HL-60/S4 (cell line): ENCODE results near the gene GALNT2.

Experiments used
- in situ Hi-C: fragments of 300-500 bp; cut with MboI; formaldehyde crosslinking; loops from 2 replicates; pipeline ENCODE4 v1.14.3; 2022; ENCODE audit warnings: low sequenced_read_pairs

Gene GALNT2

GRCh38 chr1:230087028-230087716 lies 20.1 kb downstream of the GALNT2 start:
- in situ Hi-C loops = no loop called here

GRCh38 chr1:230087717-230088105 lies 20.7 kb downstream of the GALNT2 start:
- in situ Hi-C loops = no loop called here

- in situ Hi-C loops = no loop called here
Measured at GRCh38 chr1:230090194-230090711, 23.2 kb downstream of the GALNT2 start.

- in situ Hi-C loops = no loop called here
Measured at GRCh38 chr1:230091473-230092231, 24.6 kb downstream of the GALNT2 start.

- in situ Hi-C loops = no loop called here
Measured at GRCh38 chr1:230094746-230095145, 27.7 kb downstream of the GALNT2 start.

- in situ Hi-C loops = no loop called here
Measured at GRCh38 chr1:230095938-230096337, 28.9 kb downstream of the GALNT2 start.

GRCh38 chr1:230097370-230097769 lies 30.3 kb downstream of the GALNT2 start:
- in situ Hi-C loops = no loop called here

- in situ Hi-C loops = no loop called here
Measured at GRCh38 chr1:230098723-230099122, 31.7 kb downstream of the GALNT2 start.

- in situ Hi-C loops = no loop called here
Measured at GRCh38 chr1:230099465-230099864, 32.4 kb downstream of the GALNT2 start.

GRCh38 chr1:230100932-230101331 lies 33.9 kb downstream of the GALNT2 start:
- in situ Hi-C loops = no loop called here

GRCh38 chr1:230101556-230101955 lies 34.5 kb downstream of the GALNT2 start:
- in situ Hi-C loops = no loop called here

GRCh38 chr1:230102046-230102445 lies 35.0 kb downstream of the GALNT2 start:
- in situ Hi-C loops = no loop called here

GRCh38 chr1:230102472-230102871 lies 35.4 kb downstream of the GALNT2 start:
- in situ Hi-C loops = no loop called here

- in situ Hi-C loops = no loop called here
Measured at GRCh38 chr1:230103306-230104173, 36.5 kb downstream of the GALNT2 start.

GRCh38 chr1:230104395-230105244 lies 37.6 kb downstream of the GALNT2 start:
- in situ Hi-C loops = no loop called here

- in situ Hi-C loops = no loop called here
Measured at GRCh38 chr1:230105245-230105753, 38.3 kb downstream of the GALNT2 start.

- in situ Hi-C loops = no loop called here
Measured at GRCh38 chr1:230105754-230106625, 39.0 kb downstream of the GALNT2 start.

GRCh38 chr1:230107941-230108340 lies 40.9 kb downstream of the GALNT2 start:
- in situ Hi-C loops = no loop called here

- in situ Hi-C loops = no loop called here
Measured at GRCh38 chr1:230108580-230108979, 41.5 kb downstream of the GALNT2 start.
